Activated T-helper 1 cell treated with anti-CD3 and anti-CD28 coated beads, Interleukin-12 subunit alpha, Interleukin-12 subunit beta, Interleukin-2, Interleukin-4 antibody, amounts not matched to agents 30 ng/mL and 10 ng/mL and 1 ng/mL, durations not matched to agents 14 hours and 24 hours and 36 hours (primary cell): ENCODE results near the gene SLAMF1. TPM values are rescaled to one million over a fixed set of nuclear protein-coding genes. Genes with fewer than 3 reads are reported as not detected.
A peak's percentile ranks its signal among the peaks of the same experiment; 100 is the strongest.
"Not testable (repeated sequence)": the region's sequence is repeated elsewhere in the genome, so short reads cannot be mapped to it uniquely, and the experiment has no call there.

Experiments
- DNase-seq: peaks from one replicate; pipeline ENCODE4 v3.0.0; 2021; ENCODE audit warnings: low spot score
- H3K27ac Mint-ChIP-seq: one replicate; pipeline ENCODE4 v1.8.0; 2021; ENCODE audit warnings: mild to moderate bottlenecking, mixed read lengths
- H3K27me3 Mint-ChIP-seq: one replicate; pipeline ENCODE4 v1.8.0; 2022; ENCODE audit warnings: mild to moderate bottlenecking, moderate library complexity, mixed read lengths; ENCODE audit not compliant: insufficient read depth
- H3K36me3 Mint-ChIP-seq: one replicate; pipeline ENCODE4 v1.8.0; 2021; ENCODE audit warnings: low read depth, mixed read lengths
- H3K4me1 Mint-ChIP-seq: one replicate; pipeline ENCODE4 v1.8.0; 2021; ENCODE audit warnings: low read depth, mixed read lengths
- H3K4me3 Mint-ChIP-seq: one replicate; pipeline ENCODE4 v1.8.0; 2021; ENCODE audit warnings: mild to moderate bottlenecking, moderate library complexity, mixed read lengths
- H3K9me3 Mint-ChIP-seq: one replicate; pipeline ENCODE4 v1.8.0; 2021; ENCODE audit warnings: mixed read lengths
- intact Hi-C: fragments of 100-400 bp; cut with micrococcal nuclease; formaldehyde crosslinking; loops from one replicate; pipeline ENCODE4 v1.15.1; 2024
- total RNA-seq: library from RNA; stranded (reverse); gene quantifications from 2 replicates; pipeline ENCODE4 v1.2.3, GENCODE V29; 2022

Gene SLAMF1
- total RNA-seq, 1 donor from 2014 or later: 118 TPM

DNA sequence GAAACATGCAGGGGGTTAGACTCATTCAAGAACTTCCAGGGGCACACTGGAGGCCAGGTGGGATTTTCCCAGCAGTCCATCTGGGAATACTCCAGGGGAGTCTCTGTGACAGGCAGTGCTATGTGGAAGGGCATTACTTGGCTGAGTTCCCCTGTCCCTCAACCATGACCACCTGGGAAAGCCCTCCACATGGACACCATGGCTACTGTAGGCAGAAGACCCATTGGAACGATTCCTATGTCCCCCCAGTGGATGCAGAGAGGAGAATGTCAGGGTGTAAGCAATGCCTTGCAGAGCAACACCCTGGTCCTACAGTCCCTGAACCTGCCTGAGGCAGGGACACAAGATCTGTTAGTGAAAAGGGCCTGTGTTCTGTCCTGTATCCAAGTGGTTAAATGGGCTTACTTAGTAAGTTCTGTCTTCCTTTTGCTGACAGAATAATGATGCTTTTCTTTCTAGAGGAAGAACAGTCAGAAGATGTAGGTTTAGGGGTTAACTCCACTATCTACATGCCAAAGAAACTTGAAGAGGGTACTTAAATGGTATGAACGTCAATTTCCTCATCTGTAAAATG lies 13.4 kb downstream of the SLAMF1 start:
- Mint-ChIP-seq H3K27me3 (no peaks in the 10 kb centered on the region), H3K27ac (peak overlapping the region; percentile 93), H3K4me1 (peaks cover 95% of the 10 kb centered on the region), H3K9me3 (no peaks in the 10 kb centered on the region), H3K36me3 (peaks cover 87% of the 10 kb centered on the region), H3K4me3 (peak overlapping the region; percentile 64)
- intact Hi-C loops: no loop called here
- no peak for DNase-seq

DNA sequence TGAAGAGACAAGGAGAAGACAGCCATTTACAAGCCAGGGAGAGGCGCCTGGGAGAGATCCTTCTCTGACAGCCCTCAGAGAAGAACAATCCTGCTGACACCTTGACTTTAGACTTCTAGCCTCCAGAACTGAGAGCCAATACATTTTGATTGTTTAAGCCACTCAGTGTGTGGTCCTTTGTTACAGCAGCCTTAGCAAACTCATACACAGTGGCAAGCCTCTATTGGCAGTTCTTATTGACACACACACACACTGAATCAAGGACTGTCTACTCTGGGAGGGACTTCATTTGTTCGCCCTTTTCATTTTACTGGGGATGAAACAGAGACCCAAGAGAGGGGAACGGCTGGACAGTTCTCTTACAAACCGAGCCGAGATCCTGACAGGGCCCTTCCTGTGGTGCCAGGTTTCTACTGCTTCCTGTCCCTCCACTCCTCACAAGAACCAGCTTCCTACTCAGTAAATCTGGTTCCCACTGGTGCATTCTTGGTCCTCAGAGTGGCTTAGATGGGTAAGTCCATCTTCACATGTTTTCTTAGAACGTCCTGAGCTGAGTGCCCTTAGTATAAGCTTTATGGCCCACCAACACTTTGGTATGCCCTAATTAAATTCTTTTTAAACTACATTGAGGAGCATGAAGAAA lies 14.7 kb downstream of the SLAMF1 start:
- Mint-ChIP-seq H3K9me3 (no peaks in the 10 kb centered on the region), H3K36me3 (peaks cover 87% of the 10 kb centered on the region), H3K4me3 (no peak overlapping the region), H3K27me3 (no peaks in the 10 kb centered on the region), H3K27ac (peak overlapping the region; percentile 99), H3K4me1 (peaks cover 95% of the 10 kb centered on the region)
- intact Hi-C loops: no loop called here
- no peak for DNase-seq

DNA sequence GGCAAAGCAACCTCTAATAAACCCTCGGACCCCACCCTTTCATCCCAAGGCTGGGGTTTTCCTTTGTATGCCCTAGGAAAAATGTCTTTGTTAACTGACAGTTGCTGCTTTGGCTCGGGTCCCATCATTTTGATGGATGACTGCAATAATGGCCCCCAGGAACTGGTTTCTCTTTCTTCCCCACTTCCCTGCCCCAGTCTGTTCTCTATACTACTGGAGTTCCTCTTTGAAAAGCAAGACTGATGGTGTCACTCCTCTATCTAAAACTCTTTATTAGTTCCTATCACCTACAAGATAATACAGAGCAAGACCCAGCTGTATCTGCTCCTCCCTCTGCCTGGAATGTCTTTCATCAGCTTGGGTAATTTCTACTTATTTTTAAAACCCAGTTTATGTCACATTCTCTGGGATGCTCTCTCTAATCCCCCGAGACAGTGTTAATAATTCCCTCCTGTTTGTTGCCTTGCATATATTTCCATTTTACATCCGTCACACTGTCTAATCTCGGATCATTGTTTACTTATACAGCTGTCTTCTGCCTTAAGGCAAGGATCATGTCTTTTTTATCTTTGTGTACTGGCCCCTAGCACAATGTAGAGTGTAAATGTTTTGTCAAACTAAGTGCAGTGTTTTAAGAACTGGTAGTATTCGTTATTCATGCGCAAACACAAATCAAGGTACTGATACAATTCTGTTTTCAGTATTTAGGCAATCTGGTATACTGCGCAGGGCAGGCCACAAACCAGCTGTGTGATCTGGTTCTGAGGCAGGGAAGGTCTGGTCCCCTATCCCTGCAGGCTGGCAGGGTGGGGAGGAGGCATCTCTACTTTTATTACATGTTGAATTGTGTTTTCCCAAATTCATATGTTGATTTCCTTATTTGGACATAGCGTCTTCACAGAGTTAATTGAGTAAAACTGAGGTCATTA lies 16.1 kb downstream of the SLAMF1 start:
- Mint-ChIP-seq H3K27me3 (no peaks in the 10 kb centered on the region), H3K4me1 (peaks cover 95% of the 10 kb centered on the region), H3K27ac (peak overlapping the region; percentile 99), H3K9me3 (no peaks in the 10 kb centered on the region), H3K4me3 (peak overlapping the region; percentile 69), H3K36me3 (peaks cover 84% of the 10 kb centered on the region)
- intact Hi-C loops: no loop called here
- no peak for DNase-seq

DNA sequence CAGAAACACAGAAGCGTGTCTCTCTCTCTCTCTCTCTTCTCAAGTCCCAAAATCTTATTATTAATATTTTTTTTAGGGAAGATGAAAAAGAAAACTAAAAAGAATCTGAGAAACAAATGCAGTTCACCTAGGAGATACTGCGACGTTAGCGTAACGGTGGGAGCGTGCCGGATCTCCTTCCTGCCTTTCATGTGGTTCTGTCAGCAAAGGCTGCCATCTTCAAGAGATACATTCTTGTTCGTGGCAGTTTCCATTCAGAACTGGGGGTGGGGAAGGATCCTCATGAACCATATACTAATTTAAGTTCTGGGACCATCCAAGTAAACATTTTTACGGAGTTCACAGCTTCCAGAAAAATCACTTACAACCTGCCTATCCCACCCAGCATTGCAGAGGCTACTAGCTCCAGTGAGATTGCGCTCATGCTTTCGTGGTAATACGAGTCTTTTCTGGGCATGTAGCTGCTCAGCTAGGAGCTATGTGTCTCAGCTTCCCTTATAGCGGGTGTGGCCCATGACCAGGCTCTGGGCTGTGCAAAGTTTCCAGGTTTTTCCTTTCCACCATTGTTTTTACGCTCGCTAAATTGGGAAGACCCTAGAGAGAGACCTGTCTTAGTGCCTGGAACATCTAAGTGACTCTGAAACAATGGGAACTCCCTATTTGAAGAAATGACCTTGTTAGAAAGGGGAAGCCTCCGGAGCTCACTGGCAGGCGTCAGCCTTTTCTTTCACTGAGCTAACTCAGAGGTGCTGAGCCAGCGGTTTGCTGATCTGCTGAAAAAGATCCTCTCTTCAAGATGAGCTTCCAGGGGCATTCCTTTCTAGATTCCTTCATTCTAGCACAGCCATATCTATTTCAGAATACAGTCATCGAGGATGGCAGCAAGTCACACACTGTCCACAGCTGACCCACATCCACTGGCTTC lies 17.3 kb downstream of the SLAMF1 start:
- DNase-seq: peak; percentile 76
- peaks cover 98% of the 10 kb centered on the region for H3K4me1 Mint-ChIP-seq
- intact Hi-C loops: loop anchor here (1.0 to 5.0 kb wide), 2 partner anchors 9 to 138 kb away; no protein-coding TSS in a partner anchor
- no peaks in the 10 kb centered on the region for H3K9me3 Mint-ChIP-seq
- H3K4me3 Mint-ChIP-seq: peak overlapping the region; percentile 69
- peaks cover 87% of the 10 kb centered on the region for H3K36me3 Mint-ChIP-seq
- H3K27me3 Mint-ChIP-seq: no peaks in the 10 kb centered on the region
- peak overlapping the region; percentile 99 for H3K27ac Mint-ChIP-seq

DNA sequence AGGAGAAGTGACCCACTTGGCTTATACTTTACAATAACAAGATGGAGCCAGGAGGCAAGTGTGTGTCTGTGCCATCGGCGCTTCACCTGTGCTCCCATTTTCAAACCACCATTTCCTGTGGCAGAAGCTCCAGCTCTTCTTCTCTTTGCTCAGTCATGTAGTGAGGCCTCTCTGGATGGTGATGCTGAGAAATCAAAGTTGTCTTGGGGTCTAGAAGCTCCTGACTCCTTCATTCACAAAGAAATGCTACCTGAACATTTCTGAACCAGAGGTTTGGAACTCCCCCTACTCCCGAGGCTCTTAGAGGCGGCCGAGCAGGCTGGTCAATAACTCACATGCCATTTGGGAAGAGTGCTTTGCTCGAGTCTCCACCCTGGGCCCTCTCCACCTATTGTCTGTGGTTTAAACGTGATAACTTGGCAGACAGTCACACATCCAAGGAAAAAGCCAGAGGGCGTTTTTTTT lies 18.0 kb downstream of the SLAMF1 start:
- peaks cover 98% of the 10 kb centered on the region for H3K4me1 Mint-ChIP-seq
- no peak for DNase-seq
- no peaks in the 10 kb centered on the region for H3K9me3 Mint-ChIP-seq
- H3K36me3 Mint-ChIP-seq: peaks cover 86% of the 10 kb centered on the region
- H3K27ac Mint-ChIP-seq: peak overlapping the region; percentile 99
- H3K4me3 Mint-ChIP-seq: peak overlapping the region; percentile 66
- no peaks in the 10 kb centered on the region for H3K27me3 Mint-ChIP-seq
- intact Hi-C loops: loop anchor here (1.0 to 5.0 kb wide), 2 partner anchors 9 to 138 kb away; no protein-coding TSS in a partner anchor

DNA sequence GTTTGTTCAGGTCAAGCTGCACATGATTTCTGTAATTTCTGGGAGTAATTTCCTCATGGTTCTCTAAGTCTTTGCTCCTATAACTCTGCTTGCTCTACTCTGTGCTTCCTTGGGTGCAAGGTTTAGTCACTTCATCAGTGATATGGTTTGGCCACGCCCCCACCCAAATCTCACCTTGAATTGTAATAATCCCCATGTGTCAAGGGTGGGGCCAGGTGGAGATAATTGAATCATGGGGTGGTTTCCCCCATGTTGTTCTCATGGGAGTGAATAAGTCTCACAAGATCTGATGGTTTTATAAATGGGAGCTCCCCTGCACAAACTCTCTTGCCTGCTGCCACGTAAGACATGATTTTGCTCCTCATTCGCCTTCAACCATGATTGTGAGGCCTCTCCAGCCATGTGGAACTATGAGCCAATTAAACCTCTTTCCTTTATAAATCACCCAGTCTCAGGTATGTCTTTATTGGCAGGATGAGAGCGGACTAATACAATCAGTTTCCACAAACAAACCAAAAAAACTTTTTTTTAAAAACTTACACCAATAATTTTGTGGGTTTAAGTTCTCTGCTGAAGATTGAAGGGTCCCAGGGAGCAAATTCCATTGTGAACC lies 19.1 kb downstream of the SLAMF1 start:
- Mint-ChIP-seq H3K27ac (peak overlapping the region; percentile 99), H3K4me1 (peaks cover 98% of the 10 kb centered on the region), H3K4me3 (peak overlapping the region; percentile 75), H3K36me3 (peaks cover 86% of the 10 kb centered on the region)
- not testable (repeated sequence) for H3K27me3 Mint-ChIP-seq, H3K9me3 Mint-ChIP-seq, DNase-seq
- intact Hi-C loops: loop anchor here (1.0 to 5.0 kb wide), 5 partner anchors 38 to 169 kb away; partner anchors contain the start of gene LY9

DNA sequence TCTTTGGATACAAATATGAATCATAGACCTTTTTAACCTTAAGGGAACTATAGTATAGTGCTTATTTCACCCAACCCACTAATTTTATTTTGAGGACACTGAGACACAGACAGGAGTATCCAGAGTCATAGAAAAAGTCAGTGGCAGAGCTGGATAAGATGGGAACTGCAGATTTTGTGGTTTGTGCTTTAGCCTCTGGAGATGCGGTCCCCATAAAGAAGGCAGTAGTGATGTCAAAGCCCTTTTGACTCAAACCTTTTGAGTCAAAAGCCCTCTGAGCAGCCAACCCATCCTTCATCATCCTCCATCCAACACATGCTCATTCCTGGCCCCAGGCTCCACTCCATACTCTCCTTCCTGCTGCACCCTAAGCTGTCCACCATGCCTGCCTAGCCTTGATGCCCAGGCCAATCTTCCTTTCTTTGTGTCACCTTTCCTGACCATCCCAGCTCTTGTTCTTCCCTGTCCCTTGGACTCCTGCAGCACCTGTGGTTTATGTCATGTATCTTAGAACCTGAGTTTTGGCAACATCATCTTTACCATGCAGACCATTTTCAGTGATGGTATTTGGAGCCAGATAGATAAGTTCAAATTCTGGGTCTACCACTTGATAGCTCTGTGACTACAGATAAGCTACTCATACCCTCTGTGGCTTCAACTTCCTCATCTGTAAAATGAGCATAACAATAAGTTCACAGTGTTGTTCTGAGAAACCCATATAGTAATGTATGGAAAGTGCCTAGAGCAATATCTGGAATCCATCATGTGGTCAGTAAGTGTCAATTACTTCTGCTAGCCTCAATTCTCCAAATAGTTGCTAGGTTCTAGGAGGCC lies 20.1 kb downstream of the SLAMF1 start:
- intact Hi-C loops: loop anchor here (1.0 to 5.0 kb wide), 5 partner anchors 39 to 170 kb away; partner anchors contain the start of gene LY9
- Mint-ChIP-seq H3K27ac (peak overlapping the region; percentile 99), H3K9me3 (no peaks in the 10 kb centered on the region), H3K36me3 (peaks cover 88% of the 10 kb centered on the region), H3K4me1 (peaks cover 100% of the 10 kb centered on the region), H3K4me3 (peak overlapping the region; percentile 81), H3K27me3 (no peaks in the 10 kb centered on the region)
- no peak for DNase-seq

DNA sequence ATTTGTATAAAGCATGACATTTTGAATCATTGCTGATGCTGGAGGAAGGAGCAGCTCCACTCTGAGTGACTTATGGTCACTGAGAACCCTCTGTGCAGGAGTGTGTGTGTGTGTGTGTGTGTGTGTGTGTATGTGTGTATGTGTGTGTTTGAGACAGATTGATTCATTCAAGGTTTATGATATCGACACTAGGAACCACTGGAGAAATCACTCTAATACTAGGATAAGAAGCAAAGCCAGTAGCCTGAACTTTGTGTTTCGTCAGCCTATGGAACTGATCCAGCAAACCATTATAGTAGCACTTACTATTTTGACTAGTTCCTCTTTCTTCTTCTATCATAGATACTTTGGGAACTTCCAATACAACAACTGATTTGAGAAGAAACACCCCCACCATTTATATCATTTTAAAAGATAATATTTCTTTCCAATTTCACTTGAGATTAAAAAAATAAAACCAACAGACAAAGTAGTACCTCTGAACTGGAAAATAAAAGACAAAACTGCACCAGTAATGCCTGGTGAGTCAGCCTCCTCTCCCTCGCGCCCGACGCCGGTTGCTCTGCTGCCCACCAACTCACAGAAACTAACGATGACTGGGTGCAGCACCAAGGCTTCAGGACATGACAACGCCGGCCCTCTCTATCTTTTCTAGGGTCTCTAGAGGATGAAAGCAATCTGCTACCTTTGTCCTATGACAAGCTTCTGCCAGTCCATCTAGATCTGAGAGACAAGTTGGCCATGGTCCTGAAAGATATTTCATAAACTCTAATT lies 20.9 kb downstream of the SLAMF1 start:
- H3K4me1 Mint-ChIP-seq: peaks cover 100% of the 10 kb centered on the region
- H3K27me3 Mint-ChIP-seq: no peaks in the 10 kb centered on the region
- peaks cover 85% of the 10 kb centered on the region for H3K36me3 Mint-ChIP-seq
- no peak for DNase-seq
- intact Hi-C loops: loop anchor here (2.0 to 5.0 kb wide), 3 partner anchors 47 to 171 kb away; partner anchors contain the start of gene LY9
- H3K27ac Mint-ChIP-seq: peak overlapping the region; percentile 99
- H3K9me3 Mint-ChIP-seq: no peaks in the 10 kb centered on the region
- peak overlapping the region; percentile 81 for H3K4me3 Mint-ChIP-seq

DNA sequence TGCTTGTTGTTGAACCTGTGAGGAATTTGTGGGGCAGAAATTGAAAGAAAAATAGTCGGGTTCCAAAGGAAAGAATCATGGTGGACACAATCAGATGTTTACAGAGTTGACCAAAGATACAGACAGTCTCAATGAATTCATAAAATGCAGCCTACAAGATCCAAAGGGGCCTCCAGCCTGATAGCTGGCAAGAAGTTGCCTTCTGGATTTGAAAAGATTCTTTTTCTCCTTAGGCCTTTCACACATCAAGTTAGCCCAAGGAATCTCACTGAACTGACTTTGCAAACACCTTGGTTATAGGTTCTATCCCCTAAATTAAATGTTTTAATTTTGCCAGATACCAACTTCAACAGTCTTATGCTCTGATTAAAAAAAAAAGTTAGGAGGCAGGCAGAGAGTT lies 21.5 kb downstream of the SLAMF1 start:
- H3K36me3 Mint-ChIP-seq: peaks cover 80% of the 10 kb centered on the region
- no peaks in the 10 kb centered on the region for H3K27me3 Mint-ChIP-seq
- intact Hi-C loops: loop anchor here (5.0 kb wide), 1 partner anchor 142 kb away; no protein-coding TSS in a partner anchor
- peak overlapping the region; percentile 7 for H3K4me3 Mint-ChIP-seq
- H3K9me3 Mint-ChIP-seq: no peaks in the 10 kb centered on the region
- peaks cover 96% of the 10 kb centered on the region for H3K4me1 Mint-ChIP-seq
- peak overlapping the region; percentile 99 for H3K27ac Mint-ChIP-seq
- no peak for DNase-seq

DNA sequence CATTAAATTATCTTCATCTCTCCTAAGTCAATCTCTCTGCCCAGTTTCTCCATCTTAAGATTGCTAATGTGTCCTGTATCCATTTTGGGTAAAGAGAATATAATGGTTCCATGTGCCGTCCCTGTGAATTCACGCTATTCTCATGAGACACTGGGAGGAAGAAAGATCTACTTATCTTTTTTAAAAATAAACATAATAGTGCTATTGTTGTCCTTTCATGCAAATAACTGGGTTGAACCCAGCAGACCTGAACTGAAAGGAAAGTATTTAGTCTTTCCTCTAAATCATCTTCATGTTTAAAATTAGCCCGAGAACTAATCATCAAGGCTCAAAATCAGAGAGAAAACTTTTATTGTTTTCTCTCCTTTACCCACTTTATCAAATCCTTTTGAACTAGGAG lies 22.4 kb downstream of the SLAMF1 start:
- Mint-ChIP-seq H3K4me1 (peaks cover 95% of the 10 kb centered on the region), H3K27ac (peak overlapping the region; percentile 99), H3K36me3 (peaks cover 84% of the 10 kb centered on the region), H3K27me3 (no peaks in the 10 kb centered on the region), H3K4me3 (peak overlapping the region; percentile 30), H3K9me3 (no peaks in the 10 kb centered on the region)
- DNase-seq: no peak
- intact Hi-C loops: loop anchor here (5.0 kb wide), 1 partner anchor 282 kb away; the partner anchor contains the start of genes COPA and NCSTN
